Superior temporal gyrus (tissue), 1 donor: ENCODE data around the gene ESR1.

ENCODE experiments used
- DNase-seq: peaks from one replicate; pipeline ENCODE4 v3.0.0-alpha.2; 2016; ENCODE audit errors: extremely low spot score

Gene ESR1

DNA sequence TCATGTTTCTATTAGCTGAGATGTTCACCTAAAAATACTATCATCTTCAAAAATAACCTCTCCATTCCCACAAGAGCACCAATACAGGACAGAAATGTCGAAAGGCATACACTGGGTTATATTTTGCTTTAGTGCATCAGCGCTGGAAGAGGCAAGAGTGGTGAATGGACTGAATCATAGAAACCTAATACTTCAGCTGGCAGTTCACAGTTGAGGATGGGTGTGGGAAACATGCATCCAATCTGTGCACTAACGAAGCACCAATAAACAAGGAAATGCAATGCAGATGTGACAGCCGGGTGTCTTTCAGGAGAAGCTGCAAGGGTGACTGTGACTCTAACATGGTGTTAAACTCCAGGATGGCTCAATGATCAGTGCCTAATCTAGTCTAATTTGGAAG is 365.8 kb downstream of the ESR1 start:
- DNase-seq = no peak

DNA sequence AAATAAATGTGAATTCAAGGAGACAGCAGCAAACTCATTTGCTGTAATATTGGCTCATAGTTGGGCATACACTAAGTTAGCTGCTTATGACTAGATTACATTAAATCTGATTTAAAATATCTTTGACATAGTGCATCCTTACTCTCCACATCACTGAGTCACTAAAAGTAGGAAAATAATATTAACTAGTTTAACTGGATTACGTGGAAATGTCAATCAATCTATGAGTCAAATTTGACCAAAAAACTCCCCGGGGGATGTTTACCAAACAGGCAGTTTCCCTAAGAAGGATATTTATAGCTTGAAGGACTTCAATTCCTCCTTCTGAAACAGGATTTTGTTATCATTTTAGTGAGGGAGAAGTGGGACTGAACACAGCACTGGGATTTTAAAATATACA is 366.5 kb downstream of the ESR1 start:
- DNase-seq = no peak

DNA sequence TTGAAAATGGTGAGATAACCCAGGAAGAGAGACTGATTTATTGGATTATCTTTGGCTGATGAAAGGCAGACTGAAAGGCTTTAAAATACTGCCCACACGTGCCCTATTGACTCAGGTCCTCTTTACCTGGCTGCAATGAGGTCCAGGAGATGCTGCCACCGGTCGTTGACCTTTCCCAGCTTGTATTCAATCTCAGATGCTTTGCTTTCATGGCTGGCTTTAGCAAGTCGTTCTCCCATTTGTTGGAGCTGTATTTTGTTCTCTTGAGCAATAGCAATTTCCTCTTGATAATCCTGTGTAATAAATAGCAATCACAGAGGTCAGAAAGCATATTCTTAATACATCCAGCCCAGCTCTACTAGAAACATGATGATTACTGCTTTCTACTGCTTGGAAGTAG is 368.8 kb downstream of the ESR1 start:
- DNase-seq = no peak
